ENCODE measurements around the gene CD52. TPM values are rescaled to one million over a fixed set of nuclear protein-coding genes. Genes with fewer than 3 reads are reported as not detected.

Gene CD52
- total RNA-seq, 1 experiment from 2014 or later, result 1.6 TPM

- no peak for TF ChIP-seq POLR2AphosphoS5 (IDR thresholded peaks at IDR 0.05; ENCODE audit: low read depth, low read length)
- peak; percentile 94 for TF ChIP-seq CTCF (IDR thresholded peaks at IDR 0.05)
- ChIA-PET CTCF (interaction anchor here (1.0 to 2.0 kb wide), 5 partner anchors 10 to 47 kb away, joined by 3 to 11 read pairs (median 4); no protein-coding TSS in a partner anchor), POLR2A (interaction anchor here (1.1 kb wide), 1 partner anchor 17 kb away, joined by 3 read pairs; no protein-coding TSS in a partner anchor)
- Histone ChIP-seq H3K4me3 (ENCODE audit: low read depth in 2 of 2, low read length in 2 of 2) (no peak overlapping the region), H3K4me1 (ENCODE audit: control insufficient read depth, insufficient read depth, low read length) (no peaks in the 10 kb centered on the region), H3K27ac (ENCODE audit: low read length) (no peak overlapping the region), H3K36me3 (ENCODE audit: control insufficient read depth, insufficient read depth, low read length) (no peaks in the 10 kb centered on the region), H3K9me3 (ENCODE audit: control insufficient read depth, insufficient read depth, low read depth, low read length) (no peaks in the 10 kb centered on the region), H3K27me3 (ENCODE audit: control insufficient read depth, insufficient read depth, low read length) (no peaks in the 10 kb centered on the region)
- in situ Hi-C loops (cut with HindIII; ENCODE audit: low pct_unique_long_range_greater_than_20kb, low sequenced_read_pairs), result no loop called here
- ATAC-seq (peak; percentile 96), DNase-seq (ENCODE audit: low read depth, low spot score) (peak; percentile 61)
- BruUV-seq (replicated peaks), result no TSS peak
- intact Hi-C loops (cut with micrococcal nuclease; ENCODE audit: unreplicated experiment), result loop anchor here (2.0 kb wide), 1 partner anchor 37 kb away; no protein-coding TSS in a partner anchor
These were observed 3.7 kb downstream of the CD52 start for GRCh38 chr1:26321315-26322041.

DNA sequence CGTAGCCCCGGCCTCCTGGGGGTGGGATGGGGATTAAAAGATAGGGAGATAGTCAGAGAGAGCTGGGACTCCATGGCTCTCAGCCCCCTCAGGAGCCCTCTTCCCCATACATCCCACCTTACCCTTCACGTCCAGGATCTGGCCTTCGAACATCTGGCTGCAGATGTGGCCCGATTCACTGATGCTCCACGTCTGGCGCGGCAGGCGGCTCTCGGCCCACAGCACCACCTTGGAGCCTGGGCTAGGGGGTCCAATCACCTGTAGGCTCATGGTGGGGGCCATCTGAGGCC is 4.2 kb downstream of the CD52 start:
- no TSS peak for BruUV-seq (replicated peaks)
- TF ChIP-seq CTCF (IDR thresholded peaks at IDR 0.05) (no peak), SIN3A (IDR thresholded peaks at IDR 0.05; ENCODE audit: borderline replicate concordance, insufficient read depth, low read depth, low read length) (no peak), TCF7L2 (IDR thresholded peaks at IDR 0.05; ENCODE audit: low read depth, low read length) (no peak), POLR2AphosphoS5 (IDR thresholded peaks at IDR 0.05; ENCODE audit: low read depth, low read length) (no peak), REST (IDR thresholded peaks at IDR 0.05; ENCODE audit: insufficient read depth in 1 of 2, low read depth in 2 of 2, low read length in 1 of 2) (no peak)
- H3K27ac ChIP-seq (ENCODE audit: low read length), result no peak overlapping the region
- ATAC-seq, result no peak
- no peaks in the 10 kb centered on the region for H3K9me3 ChIP-seq (ENCODE audit: control insufficient read depth, insufficient read depth, low read depth, low read length)
- in situ Hi-C loops (cut with HindIII; ENCODE audit: low pct_unique_long_range_greater_than_20kb, low sequenced_read_pairs) (no loop called here), intact Hi-C loops (cut with micrococcal nuclease; ENCODE audit: unreplicated experiment) (no loop called here)
- CTCF ChIA-PET, result interaction anchor here (1.0 to 2.0 kb wide), 5 partner anchors 11 to 48 kb away, joined by 3 to 11 read pairs (median 4); no protein-coding TSS in a partner anchor
- no peaks in the 10 kb centered on the region for H3K27me3 ChIP-seq (ENCODE audit: control insufficient read depth, insufficient read depth, low read length)
- DNase-seq (ENCODE audit: low read depth, low spot score), result no peak
- POLR2A ChIA-PET, result interaction anchor here (1.1 kb wide), 1 partner anchor 17 kb away, joined by 3 read pairs; no protein-coding TSS in a partner anchor
- H3K36me3 ChIP-seq (ENCODE audit: control insufficient read depth, insufficient read depth, low read length), result no peaks in the 10 kb centered on the region
- H3K4me3 ChIP-seq (ENCODE audit: low read depth in 2 of 2, low read length in 2 of 2), result no peak overlapping the region
- no peaks in the 10 kb centered on the region for H3K4me1 ChIP-seq (ENCODE audit: control insufficient read depth, insufficient read depth, low read length)

Measured in Panc1 (cell line).